ENCODE data around the gene VPS33A.
A peak's percentile ranks its signal among the peaks of the same experiment; 100 is the strongest.

VPS33A gene

DNA sequence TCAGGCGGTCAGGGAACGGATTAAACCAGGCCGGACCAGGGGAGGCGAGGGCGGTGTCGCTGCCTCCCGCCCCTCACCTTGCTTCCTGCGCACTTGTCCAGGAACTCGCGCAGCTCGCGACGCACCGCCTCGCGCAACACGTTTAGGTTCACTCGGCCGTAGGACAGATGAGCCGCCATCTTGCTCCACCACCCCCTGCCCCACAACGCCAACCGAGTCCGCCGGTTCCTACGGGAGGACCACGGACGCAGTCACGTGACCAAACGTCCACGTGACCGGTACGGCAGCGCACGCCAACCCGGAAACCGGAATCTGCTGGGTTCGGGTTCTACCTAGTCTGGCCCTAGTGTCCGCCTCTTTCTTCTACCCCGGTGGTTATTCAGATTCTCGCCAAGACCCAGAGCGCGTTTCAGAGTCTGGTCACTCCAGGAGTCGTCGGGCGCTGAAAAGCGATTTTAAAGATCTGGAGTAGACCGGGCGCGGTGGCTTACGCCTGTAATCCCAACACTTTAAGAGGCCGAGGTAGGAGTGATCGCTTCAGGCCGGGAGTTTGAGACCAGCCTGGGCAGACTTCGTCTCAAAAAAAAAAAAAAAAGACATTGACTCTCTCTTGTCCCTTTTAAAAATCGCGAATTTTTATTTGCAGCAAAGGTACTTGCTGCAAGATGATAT lies at the start of gene VPS33A:
Gene VPS33A (minus strand): TSS at position 265 of the 672 bp plus-strand sequence. CDS start 86 bp downstream, at position 179.
- Mint-ChIP-seq H3K4me3 (peak within 1 kb of the TSS; percentile 96 to 98 (median 97)), H3K36me3 (ENCODE audit: low read depth) (peaks cover 17% of the 10 kb centered on the region), H3K27me3 (ENCODE audit: low read depth) (peaks cover 3% of the 10 kb centered on the region), H3K9me3 (no peaks in the 10 kb centered on the region), H3K27ac (peak within 1 kb of the TSS; percentile 88 to 97 (median 96)), H3K4me1 (peaks cover 9% of the 10 kb centered on the region)
- TF ChIP-seq, protein P1, sequence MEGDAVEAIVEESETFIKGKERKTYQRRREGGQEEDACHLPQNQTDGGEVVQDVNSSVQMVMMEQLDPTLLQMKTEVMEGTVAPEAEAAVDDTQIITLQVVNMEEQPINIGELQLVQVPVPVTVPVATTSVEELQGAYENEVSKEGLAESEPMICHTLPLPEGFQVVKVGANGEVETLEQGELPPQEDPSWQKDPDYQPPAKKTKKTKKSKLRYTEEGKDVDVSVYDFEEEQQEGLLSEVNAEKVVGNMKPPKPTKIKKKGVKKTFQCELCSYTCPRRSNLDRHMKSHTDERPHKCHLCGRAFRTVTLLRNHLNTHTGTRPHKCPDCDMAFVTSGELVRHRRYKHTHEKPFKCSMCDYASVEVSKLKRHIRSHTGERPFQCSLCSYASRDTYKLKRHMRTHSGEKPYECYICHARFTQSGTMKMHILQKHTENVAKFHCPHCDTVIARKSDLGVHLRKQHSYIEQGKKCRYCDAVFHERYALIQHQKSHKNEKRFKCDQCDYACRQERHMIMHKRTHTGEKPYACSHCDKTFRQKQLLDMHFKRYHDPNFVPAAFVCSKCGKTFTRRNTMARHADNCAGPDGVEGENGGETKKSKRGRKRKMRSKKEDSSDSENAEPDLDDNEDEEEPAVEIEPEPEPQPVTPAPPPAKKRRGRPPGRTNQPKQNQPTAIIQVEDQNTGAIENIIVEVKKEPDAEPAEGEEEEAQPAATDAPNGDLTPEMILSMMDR (IDR thresholded peaks at IDR 0.05; ENCODE audit: unreplicated experiment in 3 of 3), result no peak

GRCh38 chr12:122312926-122313325 lies 46.6 kb upstream of the VPS33A start:
- H3K27me3 Mint-ChIP-seq (ENCODE audit: low read depth), result no peaks in the 10 kb centered on the region
- no peaks in the 10 kb centered on the region for H3K4me1 Mint-ChIP-seq
- no peaks in the 10 kb centered on the region for H3K9me3 Mint-ChIP-seq
- TF ChIP-seq, protein P1 (IDR thresholded peaks at IDR 0.05; ENCODE audit: unreplicated experiment in 3 of 3), result no peak
- H3K4me3 Mint-ChIP-seq, result no peak overlapping the region
- H3K27ac Mint-ChIP-seq, result no peak overlapping the region
- peaks cover 29% of the 10 kb centered on the region for H3K36me3 Mint-ChIP-seq (ENCODE audit: low read depth)

DNA sequence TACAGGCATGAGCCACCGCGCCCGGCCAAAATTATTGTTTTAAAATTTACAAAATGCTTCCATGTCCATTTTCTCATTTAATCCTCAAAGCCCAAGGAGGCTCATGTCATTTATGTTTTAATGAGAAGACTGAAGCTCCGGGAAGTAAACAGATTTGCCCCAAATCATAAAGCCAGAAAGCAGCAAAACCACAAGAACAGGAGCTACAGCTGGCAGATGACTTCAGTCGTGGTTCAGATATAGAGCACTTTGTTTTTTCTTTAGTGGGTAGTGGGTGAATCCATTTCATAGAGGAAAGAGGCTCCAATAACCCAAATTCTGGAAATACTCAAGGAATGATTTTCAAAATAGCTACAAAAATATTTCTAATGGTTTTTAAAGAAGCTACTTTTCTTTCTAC lies 45.4 kb upstream of the VPS33A start:
- Mint-ChIP-seq H3K4me3 (no peak overlapping the region), H3K9me3 (no peaks in the 10 kb centered on the region), H3K4me1 (no peaks in the 10 kb centered on the region), H3K36me3 (ENCODE audit: low read depth) (peaks cover 21% of the 10 kb centered on the region), H3K27ac (no peak overlapping the region), H3K27me3 (ENCODE audit: low read depth) (no peaks in the 10 kb centered on the region)
- TF ChIP-seq, protein P1 (IDR thresholded peaks at IDR 0.05; ENCODE audit: unreplicated experiment in 3 of 3), result no peak

- Mint-ChIP-seq H3K27me3 (ENCODE audit: low read depth) (no peaks in the 10 kb centered on the region), H3K27ac (no peak overlapping the region), H3K4me3 (no peak overlapping the region), H3K36me3 (ENCODE audit: low read depth) (peaks cover 15% of the 10 kb centered on the region), H3K9me3 (no peaks in the 10 kb centered on the region), H3K4me1 (no peaks in the 10 kb centered on the region)
- TF ChIP-seq, protein P1 (IDR thresholded peaks at IDR 0.05; ENCODE audit: unreplicated experiment in 3 of 3), result no peak
Observed at GRCh38 chr12:122310626-122311333, 44.5 kb upstream of the VPS33A start.

DNA sequence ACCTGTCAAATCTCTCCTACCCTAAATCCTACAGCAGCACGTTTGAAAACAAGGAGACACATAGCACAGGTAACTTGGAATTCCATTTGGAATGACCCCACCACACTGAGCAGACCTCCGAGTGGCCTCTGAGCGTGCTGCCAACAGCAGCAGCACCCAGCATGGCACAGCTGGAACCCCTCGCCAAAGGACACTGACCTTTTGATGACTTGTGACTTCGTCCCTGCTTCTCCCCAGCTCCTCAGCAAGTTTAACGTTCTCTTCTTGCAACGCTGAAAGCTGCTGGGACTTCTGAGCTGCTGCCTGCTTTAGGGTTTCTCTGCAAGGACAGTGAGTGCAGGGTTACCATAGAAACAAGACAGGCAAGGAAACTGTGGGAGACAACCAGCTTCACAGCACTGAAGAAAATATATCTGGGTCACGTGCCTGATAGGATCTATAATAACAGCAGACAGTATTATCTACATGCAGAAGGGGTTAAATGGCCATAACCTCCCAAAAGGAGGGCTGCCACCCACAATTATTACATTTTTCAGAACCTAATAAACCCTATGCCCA lies 43.3 kb upstream of the VPS33A start:
- no peaks in the 10 kb centered on the region for H3K4me1 Mint-ChIP-seq
- H3K27me3 Mint-ChIP-seq (ENCODE audit: low read depth), result no peaks in the 10 kb centered on the region
- TF ChIP-seq, protein P1 (IDR thresholded peaks at IDR 0.05; ENCODE audit: unreplicated experiment in 3 of 3), result no peak
- H3K27ac Mint-ChIP-seq, result no peak overlapping the region
- H3K9me3 Mint-ChIP-seq, result no peaks in the 10 kb centered on the region
- H3K4me3 Mint-ChIP-seq, result no peak overlapping the region
- H3K36me3 Mint-ChIP-seq (ENCODE audit: low read depth), result peaks cover 7% of the 10 kb centered on the region

Data from nephron (organoid).